Ectodermal cell (in vitro differentiated cells): ENCODE data around the gene MUC16.

ENCODE experiments used
- H3K27ac ChIP-seq: 2 replicates; pipeline ENCODE4 v1.7.0; 2013; ENCODE audit warnings: mild to moderate bottlenecking, low read depth, low read length; ENCODE audit not compliant: insufficient read depth, poor library complexity, severe bottlenecking
- H3K27me3 ChIP-seq: 2 replicates; pipeline ENCODE4 v1.7.0; 2013; ENCODE audit warnings: mild to moderate bottlenecking, low read length; ENCODE audit not compliant: insufficient read depth, control insufficient read depth, poor library complexity, severe bottlenecking
- H3K36me3 ChIP-seq: one replicate; pipeline ENCODE4 v1.7.0; 2013; ENCODE audit warnings: low read length; ENCODE audit not compliant: control insufficient read depth, insufficient read depth
- H3K4me1 ChIP-seq: one replicate; pipeline ENCODE4 v1.7.0; 2013; ENCODE audit warnings: low read length; ENCODE audit not compliant: control insufficient read depth, insufficient read depth
- H3K4me3 ChIP-seq: 2 replicates; pipeline ENCODE4 v1.7.0; 2013; ENCODE audit warnings: low read depth, low read length, control low read depth; ENCODE audit not compliant: insufficient read depth
- H3K9me3 ChIP-seq: 2 replicates; pipeline ENCODE4 v1.7.0; 2013; ENCODE audit warnings: mild to moderate bottlenecking, low read length, moderate library complexity; ENCODE audit not compliant: control insufficient read depth
- WGBS, 2 experiments: methylation state at CpG; one replicate each; pipeline ENCODE4 v1.1.7; 2013; ENCODE audit warnings: missing lambda C conversion rate in 2 of 2; 5-methylcytosine and 5-hydroxymethylcytosine counted together

Gene MUC16

DNA sequence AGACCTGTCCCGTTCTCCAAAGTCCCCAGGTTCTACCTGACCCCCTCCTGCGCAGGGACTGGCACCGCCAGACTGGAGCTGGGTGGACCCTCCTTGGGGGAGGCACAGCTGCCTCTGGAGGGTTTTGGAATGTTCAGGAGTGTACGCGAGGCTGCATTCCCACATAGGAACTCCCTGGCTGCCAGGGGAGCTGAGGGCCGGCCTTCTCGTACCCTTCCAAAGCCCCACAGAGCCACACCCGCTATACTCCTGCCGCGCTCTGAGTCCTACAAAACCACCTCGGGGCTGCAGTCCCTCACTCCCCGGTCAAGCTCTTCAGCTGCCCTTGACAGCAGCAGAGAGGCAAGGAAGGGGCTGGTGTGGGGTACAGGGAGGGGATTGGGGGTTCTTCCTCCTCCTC is 484 bp upstream of the MUC16 start:
- H3K36me3 ChIP-seq: no peaks in the 10 kb centered on the region
- H3K27ac ChIP-seq: no peak overlapping the region
- WGBS, 2 experiments: 89 to 93% methylated on average over 12 of the region's 12 CpGs
- no peaks in the 10 kb centered on the region for H3K27me3 ChIP-seq
- no peaks in the 10 kb centered on the region for H3K9me3 ChIP-seq
- H3K4me3 ChIP-seq: no peak overlapping the region
- peaks cover 12% of the 10 kb centered on the region for H3K4me1 ChIP-seq

DNA sequence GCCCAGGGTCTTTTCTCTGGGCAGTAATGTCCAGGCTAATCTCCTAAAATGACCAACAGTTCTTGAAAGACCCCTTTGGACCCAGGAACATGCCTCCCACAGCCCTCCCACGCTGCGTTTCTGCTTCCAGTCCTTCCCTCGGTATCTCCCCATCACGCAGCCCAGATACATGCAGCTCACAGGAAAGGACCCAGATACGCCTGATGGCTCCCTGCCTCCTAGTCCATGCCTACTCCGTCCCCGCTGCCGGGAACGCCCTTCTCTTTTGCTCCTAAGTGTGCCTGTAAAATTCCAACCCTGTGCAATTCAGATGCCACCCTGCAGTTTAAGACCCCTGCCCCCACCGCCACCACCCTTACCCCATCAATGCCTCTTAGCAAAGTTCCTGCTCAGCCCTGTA is 778 bp downstream of the MUC16 start:
- no peak overlapping the region for H3K27ac ChIP-seq
- WGBS, 2 experiments: 88% methylated on average over 10 of the region's 10 CpGs
- H3K9me3 ChIP-seq: no peaks in the 10 kb centered on the region
- peaks cover 12% of the 10 kb centered on the region for H3K4me1 ChIP-seq
- no peaks in the 10 kb centered on the region for H3K36me3 ChIP-seq
- no peak overlapping the region for H3K4me3 ChIP-seq
- H3K27me3 ChIP-seq: no peaks in the 10 kb centered on the region

DNA sequence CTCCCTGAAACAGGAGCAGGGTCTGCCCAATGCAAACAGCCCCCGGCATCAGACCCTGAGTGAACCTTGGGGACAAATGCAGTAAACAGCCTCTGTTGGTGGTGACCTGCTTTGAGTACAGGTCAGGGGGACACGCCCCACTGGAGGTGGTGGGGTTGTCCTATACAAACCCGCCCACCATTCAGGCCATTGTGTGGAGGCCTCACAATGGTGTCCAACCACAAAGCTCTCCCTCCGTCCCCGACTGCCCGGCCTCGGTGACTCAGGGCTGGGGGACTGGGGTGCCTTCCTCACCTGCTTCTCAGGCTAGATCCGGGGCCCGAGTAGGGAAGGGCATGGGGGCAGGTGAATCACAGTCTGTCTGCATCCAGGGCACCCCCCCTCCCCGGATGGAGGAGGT is 1.5 kb downstream of the MUC16 start:
- Histone ChIP-seq H3K27ac (no peak overlapping the region), H3K9me3 (no peaks in the 10 kb centered on the region), H3K4me1 (peaks cover 12% of the 10 kb centered on the region), H3K36me3 (no peaks in the 10 kb centered on the region), H3K27me3 (no peaks in the 10 kb centered on the region), H3K4me3 (no peak overlapping the region)
- 58 to 63% methylated on average over 10 of the region's 10 CpGs for WGBS, 2 experiments

DNA sequence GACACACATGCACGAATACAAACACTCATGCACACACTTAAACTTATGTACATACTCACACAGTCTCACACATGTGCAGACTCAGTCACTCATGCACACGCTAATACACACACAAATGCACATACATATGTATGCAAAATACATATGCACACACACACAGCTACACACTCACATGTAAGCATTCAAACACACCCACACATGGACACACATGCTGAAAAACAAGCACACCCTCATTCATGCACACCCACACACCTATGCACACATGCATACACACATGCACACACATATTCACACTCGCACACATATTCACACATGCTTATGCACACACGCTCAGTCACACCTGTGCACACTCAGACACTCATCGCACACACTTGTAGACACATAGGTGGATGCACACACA is 9.3 kb downstream of the MUC16 start:
- Histone ChIP-seq H3K27me3 (no peaks in the 10 kb centered on the region), H3K4me3 (no peak overlapping the region), H3K9me3 (no peaks in the 10 kb centered on the region), H3K27ac (no peak overlapping the region), H3K36me3 (no peaks in the 10 kb centered on the region), H3K4me1 (no peaks in the 10 kb centered on the region)
- 84 to 89% methylated on average over 5 of the region's 5 CpGs for WGBS, 2 experiments

DNA sequence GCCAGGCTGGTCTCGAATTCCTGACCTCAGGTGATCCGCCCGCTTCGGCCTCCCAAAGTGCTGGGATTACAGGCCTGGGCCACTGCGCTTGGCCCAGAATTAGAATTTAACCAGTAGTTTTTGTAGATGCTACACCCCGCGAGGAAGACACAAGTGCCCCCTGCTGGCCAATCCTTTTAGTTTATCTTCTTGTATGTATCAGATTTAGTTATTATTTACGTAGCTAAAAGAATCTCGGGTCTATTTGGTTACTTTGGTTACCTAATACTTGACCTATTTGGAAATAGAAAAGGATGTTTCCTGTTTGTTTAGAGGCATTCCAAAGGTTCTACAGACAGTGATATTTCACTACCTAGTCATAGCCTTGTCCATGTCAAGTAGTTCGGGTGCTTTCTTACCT is 22.0 kb downstream of the MUC16 start:
- no peaks in the 10 kb centered on the region for H3K36me3 ChIP-seq
- WGBS, 2 experiments: 83 to 88% methylated on average over 8 to 10 of the region's 10 CpGs
- no peak overlapping the region for H3K4me3 ChIP-seq
- no peaks in the 10 kb centered on the region for H3K4me1 ChIP-seq
- H3K27ac ChIP-seq: no peak overlapping the region
- no peaks in the 10 kb centered on the region for H3K27me3 ChIP-seq
- no peaks in the 10 kb centered on the region for H3K9me3 ChIP-seq

DNA sequence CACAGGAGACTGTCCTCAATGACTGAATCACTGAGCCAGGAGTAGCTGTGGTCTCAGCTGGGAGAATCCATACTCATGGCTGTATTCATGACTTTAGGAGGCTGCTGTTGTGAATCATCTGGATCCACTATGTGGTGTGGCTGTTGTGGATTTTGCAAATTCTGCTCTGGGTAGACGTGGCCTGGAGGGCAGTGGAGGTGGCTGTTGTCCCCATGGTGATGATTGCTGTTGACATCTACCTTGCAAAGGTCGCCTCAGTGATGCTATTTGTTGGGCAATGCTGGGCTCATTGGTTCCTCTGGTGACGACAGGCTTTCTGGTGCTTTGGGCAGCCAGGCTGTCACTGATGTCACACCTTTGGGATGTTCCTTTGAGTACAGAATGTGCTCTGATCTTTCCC is 23.9 kb downstream of the MUC16 start:
- H3K36me3 ChIP-seq: no peaks in the 10 kb centered on the region
- H3K27me3 ChIP-seq: no peaks in the 10 kb centered on the region
- no peaks in the 10 kb centered on the region for H3K4me1 ChIP-seq
- no peaks in the 10 kb centered on the region for H3K9me3 ChIP-seq
- 53 to 57% methylated on average over 3 of the region's 3 CpGs for WGBS, 2 experiments
- no peak overlapping the region for H3K4me3 ChIP-seq
- H3K27ac ChIP-seq: no peak overlapping the region

DNA sequence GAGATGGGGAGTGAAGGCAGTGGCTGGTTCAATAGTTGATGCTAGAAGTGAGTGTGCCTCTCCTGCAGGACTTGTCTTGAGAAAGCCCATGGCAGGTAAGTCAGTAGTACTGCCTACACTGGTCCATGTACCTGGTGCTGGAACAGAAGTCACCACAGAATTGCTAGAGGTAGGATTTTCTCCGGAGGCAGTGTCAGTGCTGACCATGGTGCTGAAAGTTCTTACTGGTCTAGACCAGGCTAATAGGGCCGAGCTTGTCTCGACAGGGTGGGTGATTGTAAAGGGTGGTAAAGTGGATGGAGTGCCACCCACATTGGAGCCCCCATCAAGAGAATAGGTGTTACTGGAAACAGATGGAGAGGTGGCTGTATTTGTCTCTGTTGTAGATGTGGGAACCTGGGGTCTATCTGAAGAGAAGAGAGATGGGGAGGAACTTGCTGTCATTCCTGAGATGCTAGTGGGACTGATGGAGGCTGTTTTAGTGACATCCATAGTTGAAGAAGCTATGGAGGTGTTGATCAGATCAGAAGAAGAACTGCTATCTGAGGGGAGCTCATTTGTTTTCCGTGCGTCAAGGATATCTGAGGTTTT is 36.6 kb downstream of the MUC16 start:
- no peaks in the 10 kb centered on the region for H3K27me3 ChIP-seq
- no peak overlapping the region for H3K4me3 ChIP-seq
- H3K4me1 ChIP-seq: no peaks in the 10 kb centered on the region
- WGBS, 2 experiments: 64 to 75% methylated on average over 5 of the region's 5 CpGs
- no peaks in the 10 kb centered on the region for H3K36me3 ChIP-seq
- H3K27ac ChIP-seq: no peak overlapping the region
- peaks cover 12% of the 10 kb centered on the region for H3K9me3 ChIP-seq

DNA sequence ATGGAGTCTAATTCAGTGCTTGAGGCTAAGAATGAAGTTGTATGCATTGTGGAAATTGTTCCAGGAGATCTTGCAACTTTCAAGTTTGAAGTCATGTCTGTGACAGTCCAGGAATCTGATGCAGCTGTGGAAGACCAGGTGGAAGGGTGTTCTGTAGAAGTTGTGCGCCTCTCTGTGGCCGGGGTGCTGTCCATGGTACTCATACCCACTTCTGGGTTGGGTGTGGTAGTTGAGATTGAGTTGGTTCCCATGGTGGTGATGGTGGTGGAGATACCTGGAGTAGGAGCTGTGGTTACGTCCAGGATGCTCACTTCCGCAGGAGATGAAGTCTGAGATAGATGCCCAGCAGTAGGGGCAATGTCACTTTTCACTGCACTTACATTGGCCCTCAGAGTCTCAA is 44.3 kb downstream of the MUC16 start:
- WGBS, 2 experiments: 61 to 65% methylated on average over 4 of the region's 4 CpGs
- Histone ChIP-seq H3K4me1 (no peaks in the 10 kb centered on the region), H3K4me3 (no peak overlapping the region), H3K9me3 (peaks cover 7% of the 10 kb centered on the region), H3K36me3 (no peaks in the 10 kb centered on the region), H3K27me3 (no peaks in the 10 kb centered on the region), H3K27ac (no peak overlapping the region)
